Measurements from ENCODE around the gene SMYD1.

The SMYD1 gene

DNA sequence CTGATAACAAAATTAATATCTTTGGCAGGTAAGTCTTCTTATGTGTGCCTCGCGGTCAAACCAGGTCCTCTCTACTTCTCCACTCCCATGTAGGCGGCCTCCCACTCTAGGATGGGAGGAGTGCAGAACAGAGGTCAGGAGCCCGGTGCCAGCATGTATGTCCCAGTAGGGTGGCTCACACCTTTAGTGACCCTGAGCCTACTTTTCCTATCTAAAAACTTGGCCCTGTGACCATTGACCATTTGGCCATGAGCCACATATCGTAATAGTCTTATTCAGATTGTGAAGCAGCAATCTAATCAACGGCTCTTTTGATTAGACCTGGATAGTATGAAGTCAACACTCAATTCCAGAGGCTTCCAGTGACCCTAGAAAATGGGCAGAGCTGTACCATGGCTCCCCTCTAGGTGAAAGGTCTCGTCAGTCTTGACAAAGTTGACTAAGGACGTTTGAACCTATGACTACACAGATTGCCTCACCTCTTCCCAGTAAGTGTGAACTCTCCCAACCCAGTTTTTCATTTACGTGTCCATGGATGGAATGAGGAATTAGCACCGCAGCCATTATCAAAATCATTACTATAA lies 77.4 kb downstream of the SMYD1 start:
- no peak for DNase-seq (ENCODE audit: low read depth)

DNA sequence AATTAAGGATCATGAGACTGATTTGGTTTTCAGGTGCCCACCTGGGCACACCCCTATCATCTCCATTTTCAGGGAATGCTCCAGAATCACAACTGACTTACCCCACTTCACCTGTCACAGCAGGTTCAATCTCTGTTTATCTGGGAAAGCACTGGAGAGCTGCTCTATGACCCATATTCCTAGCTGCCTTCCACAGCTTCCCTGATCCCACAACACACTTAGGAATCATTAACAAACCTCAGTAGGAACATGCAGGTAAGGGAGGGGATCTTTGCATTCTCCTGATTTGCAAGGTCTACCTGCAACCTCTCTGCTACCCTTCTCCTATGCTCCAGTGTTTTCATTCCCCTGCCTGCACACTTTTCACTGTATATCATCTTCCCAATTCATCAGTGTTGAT lies 79.0 kb downstream of the SMYD1 start:
- DNase-seq (ENCODE audit: low read depth): no peak

DNA sequence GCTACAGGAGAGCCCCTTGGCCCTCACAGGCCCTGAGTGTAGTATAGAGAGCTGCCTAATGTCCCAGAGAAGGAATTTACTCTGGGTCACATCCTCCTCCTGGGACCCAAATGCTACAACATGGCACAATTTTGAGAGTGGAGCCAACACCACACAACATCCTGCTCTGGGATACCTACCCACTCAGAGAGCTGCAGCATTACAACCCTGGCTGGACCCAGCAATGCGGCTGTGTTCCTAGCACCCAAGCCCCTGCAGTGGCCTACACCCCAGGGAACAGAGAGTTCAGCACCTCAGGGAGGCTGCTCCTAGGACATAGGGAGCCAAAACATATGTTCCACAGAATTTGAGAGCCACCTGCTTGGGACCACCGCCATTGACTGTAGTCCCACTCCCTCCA lies 79.5 kb downstream of the SMYD1 start:
- no peak for DNase-seq (ENCODE audit: low read depth)

DNA sequence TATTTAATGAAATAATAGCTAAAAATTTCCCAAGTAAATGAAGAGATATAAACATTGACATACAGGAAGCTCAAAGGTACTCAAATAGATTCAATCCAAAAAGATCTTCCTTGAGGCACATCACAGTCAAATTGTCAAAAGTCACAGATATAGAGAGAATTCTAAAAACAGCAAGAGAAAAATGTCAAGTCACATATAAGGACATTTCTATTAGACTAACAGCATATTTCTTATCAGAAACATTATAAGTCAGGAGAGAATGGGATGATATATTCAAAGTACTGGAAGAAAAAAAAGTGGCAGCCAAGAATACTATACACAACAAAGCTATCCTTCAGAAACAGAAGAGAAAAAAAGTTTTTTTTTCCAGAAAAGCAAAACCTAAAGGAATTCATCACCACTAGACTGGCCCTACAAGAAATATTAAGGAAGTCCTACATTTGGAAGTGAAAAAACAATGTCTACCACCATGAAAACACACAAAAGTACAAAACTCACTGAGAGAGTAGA lies 81.4 kb downstream of the SMYD1 start:
- DNase-seq (ENCODE audit: low read depth): no peak

DNA sequence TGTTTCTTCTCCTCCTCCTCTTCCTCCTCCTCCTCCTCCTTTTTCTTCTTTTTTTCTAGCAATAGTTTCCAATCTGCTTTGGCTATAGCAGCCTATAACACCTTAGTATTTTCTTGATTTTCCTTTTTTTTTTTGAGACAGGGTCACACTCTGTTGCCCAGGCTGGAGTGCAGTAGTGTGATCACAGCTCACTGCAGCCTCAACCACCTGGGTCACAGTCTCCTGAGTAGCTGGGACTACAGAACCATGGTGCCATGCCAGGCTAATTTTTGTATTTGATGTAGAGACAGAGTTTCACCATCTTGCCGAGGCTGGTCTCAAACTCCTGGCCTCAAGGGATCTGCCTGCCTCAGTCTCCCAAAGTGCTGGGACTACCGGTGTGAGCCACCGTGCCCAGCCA lies 91.9 kb downstream of the SMYD1 start:
- DNase-seq (ENCODE audit: low read depth): no peak

DNA sequence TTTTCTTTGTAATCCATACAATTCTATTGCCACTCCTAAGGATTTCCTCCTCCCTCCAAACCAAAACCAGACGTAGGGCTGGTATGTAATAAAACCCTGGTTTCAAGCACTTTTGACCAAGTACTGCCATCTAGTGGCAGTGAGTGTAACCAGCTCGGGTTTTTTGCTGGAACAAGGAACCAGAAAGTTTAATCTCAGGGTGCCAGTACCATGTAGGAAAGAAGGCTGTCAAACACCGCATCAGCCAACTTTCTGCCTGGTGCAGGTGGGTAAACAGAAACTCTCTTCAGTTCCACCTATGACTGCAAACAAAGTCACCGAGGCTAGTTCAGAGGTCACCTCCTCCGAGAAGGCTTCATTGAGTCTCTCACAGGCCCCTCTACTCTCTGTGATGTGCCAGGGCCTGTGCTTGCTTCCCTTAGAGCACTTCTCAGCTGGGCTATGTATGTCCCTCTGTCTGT lies 92.4 kb downstream of the SMYD1 start:
- DNase-seq (ENCODE audit: low read depth): no peak

DNA sequence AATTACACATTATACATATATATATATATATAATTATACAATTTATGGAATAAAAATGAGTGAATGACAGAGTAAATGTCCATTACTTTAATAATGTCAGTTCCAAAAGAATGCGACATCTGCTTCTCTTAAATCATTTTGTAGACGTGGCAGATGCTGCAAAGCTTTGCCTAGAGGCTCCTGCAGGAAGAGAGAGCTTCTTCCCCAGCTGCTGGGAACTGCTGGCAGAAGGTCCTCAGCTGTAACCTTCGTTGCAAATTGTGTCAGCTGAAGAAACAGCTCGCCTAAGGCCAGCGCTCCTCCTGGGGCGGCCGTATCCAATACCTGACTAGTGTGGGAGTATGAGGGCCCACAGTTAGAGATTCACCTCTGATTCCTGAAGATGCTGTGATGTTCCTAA lies 92.9 kb downstream of the SMYD1 start:
- no peak for DNase-seq (ENCODE audit: low read depth)

DNA sequence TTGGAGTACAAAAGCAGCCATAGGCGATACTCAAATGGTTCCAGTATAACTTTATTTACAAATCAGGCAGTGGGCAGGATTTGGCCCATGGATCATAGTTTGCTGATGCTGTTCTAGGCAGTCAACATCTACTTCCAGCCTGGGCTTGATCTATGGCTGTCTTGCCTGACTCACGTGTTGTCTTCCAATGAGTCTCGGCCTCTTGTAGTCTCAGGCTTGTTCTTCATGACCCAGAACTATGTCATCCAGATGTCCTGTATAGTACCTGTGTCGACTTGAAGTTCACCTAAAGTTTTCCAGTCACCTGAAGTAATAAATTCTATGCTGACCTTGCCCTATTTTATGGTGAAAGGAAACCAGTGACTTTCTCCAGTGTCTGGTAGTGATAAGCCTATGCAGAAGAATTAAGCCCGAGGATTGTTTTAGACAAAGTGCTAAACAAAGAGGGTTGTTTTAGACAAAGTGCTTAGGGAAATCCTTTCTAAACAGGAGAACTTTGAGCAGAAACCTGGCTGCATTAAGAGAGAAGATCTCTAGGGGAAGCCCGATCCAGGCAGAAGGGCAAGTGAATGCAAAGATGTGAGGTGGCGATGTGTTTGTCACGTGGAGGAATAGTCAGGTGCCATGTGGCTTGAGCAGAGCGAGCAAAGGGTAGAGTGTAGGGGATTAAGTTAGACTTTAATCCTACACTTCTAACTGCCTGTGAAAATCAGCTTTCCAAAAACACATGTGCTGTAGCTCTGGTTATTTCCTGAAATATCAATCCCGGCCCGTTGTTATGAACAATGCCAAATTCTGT lies 94.0 kb downstream of the SMYD1 start:
- no peak for DNase-seq (ENCODE audit: low read depth)

Measured in stimulated activated CD8-positive, alpha-beta memory T cell treated with anti-CD3 and anti-CD28 coated beads, Interleukin-7, amount 100 ng/mL, for 24 hours (primary cell).